ENCODE measurements around the gene SLC4A5. TPM values are rescaled to one million over a fixed set of nuclear protein-coding genes. Genes with fewer than 3 reads are reported as not detected.
"Not testable (repeated sequence)": the region's sequence is repeated elsewhere in the genome, so short reads cannot be mapped to it uniquely, and the experiment has no call there.

SLC4A5 gene
- total RNA-seq, 1 experiment from 2014 or later, result 0.36 TPM

DNA sequence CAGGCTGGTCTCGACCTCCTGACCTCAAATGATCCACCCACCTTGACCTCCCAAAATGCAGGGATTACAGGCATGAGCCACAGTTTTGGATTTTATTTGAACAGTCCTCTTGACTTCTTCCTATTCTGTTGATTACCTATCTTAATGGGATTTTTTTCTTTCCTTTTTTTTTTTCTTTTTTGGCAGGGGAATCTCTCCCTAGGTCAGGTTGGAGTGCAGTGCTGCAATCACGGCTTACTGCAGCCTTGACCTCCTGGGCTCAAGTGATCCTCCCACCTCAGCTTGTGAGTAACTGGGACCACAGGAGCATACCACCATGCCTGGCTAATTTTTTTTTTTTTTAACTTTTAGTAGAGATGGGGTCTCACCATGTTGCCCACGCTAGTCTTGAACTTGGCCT is 142.0 kb downstream of the SLC4A5 start:
- DNase-seq (ENCODE audit: low spot score), result no peak

DNA sequence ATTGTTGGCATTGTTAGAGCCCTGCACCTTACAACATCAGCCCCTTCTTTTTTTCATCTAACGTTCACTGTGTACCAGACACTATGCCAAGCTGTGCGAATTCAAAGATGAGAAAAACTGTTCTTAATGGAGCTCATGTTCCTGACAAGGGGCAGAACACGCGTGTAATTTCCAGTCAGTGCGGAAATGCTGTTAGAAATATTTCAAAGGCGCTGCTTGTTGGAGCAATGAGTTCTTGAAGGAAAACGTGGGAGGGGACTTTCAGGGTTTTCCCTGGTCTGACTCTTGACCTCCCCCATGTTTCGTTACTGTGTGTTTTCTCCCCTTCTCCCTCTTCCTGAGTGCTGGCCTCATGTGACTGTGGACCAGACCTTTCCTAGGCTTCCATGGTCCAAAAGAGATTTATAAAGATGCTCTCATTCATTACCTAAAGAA is 143.3 kb downstream of the SLC4A5 start:
- DNase-seq (ENCODE audit: low spot score), result peak; percentile 38

DNA sequence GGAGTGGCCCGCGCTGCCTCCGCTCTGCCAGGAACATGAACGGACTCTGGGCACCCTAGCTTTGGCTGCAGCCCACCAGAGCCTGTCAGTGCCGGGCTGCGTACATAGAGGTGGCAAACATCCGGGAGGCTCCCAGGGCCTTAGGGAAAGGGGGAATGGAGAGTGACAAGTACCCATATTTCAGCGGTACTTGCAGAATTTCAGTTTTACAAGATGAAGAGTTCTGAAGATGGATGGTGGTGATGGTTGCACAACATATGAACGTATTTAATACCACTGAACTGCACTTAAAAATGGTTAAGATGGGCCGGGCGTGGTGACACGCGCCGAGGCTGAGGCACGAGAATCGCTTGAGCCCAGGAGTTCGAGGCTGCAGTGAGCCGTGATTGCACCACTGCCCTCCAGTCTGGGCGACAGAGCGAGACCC is 143.9 kb downstream of the SLC4A5 start:
- no peak for DNase-seq (ENCODE audit: low spot score)

DNA sequence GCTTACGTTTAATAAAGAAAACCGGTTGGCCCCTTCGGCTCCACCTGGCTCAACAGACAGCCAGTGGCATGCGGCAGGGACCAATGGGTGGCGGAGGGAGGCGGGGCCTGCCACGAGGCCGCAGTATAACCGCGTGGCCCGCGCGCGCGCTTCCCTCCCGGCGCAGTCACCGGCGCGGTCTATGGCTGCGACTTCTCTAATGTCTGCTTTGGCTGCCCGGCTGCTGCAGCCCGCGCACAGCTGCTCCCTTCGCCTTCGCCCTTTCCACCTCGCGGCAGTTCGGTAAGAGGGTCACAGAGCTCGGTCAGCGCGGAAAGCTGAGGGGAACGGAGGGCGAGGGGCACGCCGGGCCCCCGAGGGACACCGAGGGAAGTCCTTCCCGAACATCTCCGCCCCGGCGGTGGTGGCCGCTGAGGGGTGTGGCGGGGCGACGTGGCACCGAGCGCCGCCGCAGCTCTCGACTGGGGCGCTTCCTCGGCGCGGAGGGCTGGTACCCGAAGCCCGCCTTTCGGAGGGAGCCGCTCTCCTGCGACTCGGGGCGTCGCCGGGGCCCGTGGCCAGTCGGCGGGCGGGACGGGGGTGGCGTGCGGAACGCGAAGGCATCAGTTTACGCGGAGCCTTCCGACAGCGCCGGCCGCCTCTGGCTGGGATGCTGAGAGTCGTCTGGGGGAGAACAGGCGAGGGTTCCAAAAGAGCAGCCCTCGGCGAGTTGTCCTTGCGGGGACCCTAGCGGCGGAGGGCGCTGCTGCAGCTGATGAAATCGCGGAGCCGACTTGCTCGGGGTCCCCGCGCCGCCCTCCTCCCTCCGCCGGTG is 144.5 kb downstream of the SLC4A5 start, which contains the start of gene MTHFD2:
Gene MTHFD2 (plus strand): TSS at position 155 of the 814 bp plus-strand sequence. CDS start 27 bp downstream, at position 182.
- peak; percentile 97 for DNase-seq (ENCODE audit: low spot score)

DNA sequence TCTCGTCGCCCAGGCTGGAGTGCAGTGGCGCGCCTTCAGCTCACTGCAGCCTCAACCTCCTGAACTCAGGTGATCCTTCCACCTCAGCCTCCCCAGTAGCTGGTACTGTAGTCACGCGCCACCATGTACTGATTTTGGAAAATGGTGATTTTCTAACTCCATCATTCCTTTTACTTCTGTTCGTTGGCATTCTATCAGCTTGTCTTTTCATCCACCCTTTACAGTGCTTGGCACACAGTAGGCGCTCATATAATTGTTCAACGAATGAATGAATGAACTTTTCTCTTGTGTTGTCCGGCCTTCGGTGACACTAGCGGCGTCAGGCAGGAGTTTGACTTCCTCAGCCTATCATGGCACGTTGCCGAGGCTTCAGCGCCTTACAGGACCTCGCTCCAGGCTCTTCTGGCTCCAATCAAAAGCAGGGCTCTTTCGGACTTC is 145.2 kb downstream of the SLC4A5 start:
- DNase-seq (ENCODE audit: low spot score), result no peak

DNA sequence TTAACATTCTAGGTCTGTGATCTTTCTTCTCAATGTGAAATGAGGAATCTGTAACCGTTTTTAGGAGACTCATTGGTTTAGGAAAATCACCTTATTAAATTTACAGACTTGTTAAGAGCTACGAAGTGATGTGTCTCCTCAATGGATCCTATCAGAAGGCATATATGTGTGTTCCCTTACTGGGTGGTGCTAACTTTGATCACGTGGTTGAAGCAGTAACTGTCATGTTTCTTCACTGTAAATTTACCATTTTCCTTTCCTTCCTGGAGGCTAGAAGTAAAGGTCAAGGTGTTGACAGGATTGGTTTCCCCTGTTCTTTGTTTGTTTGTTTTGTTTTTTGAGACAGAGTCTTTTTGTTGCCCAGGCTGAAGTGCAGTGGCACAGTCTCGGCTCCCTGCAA is 146.2 kb downstream of the SLC4A5 start:
- no peak for DNase-seq (ENCODE audit: low spot score)

DNA sequence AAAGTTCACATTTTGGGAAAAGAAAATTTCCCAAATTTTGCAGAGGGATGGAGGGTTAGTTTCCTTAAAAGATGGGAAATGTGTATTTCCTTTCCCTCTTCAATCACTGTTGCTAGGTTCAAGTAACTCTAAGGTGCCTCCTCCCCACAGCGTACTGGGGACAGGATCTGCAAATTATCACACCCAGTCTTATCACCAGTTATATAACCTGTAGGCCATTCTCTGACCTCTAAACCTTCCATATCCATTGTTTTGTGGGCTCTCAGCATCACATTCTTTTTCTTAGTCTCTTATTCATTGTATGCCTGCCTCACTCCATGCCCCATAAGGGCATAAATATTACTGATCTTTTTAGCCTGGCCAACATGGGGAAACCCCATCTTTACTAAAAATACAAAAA is 148.4 kb downstream of the SLC4A5 start:
- no peak for DNase-seq (ENCODE audit: low spot score)

DNA sequence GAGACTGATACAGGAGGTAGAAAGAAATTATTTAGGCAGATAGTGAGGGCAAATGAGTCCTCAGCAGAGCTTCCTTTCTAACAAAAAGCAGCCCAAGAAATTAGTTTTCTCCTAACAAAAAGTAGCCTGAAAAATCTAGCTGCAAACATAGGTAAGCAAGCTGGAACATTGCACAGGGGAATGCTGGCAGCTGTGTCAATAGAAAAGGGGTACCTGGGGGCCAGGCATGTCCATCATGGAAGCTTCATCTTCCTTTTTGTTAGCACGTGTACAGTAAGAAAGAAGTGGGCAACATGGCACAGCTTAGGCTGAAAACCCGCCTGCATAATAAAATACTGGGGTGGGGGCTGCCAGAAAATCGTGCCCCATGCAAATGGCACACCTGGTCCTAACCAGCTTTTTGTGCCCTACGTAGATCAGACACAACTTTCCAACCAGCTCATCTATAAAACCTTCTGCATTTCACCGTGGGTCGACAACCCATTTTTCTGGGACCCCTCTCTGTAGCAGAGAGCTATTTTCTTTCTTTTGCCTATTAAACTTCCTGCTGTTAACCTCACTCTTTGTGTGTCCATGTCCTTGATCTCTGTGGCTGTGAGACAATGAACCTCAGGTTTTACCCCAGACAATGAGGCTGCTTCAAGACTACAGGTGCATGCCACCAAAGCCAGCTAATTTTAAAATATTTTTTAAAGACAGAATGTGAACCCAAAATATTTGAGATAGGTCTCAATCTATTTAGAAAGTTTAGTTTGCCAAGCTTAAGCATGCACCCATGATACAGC is 151.4 kb downstream of the SLC4A5 start:
- DNase-seq (ENCODE audit: low spot score), result no peak

DNA sequence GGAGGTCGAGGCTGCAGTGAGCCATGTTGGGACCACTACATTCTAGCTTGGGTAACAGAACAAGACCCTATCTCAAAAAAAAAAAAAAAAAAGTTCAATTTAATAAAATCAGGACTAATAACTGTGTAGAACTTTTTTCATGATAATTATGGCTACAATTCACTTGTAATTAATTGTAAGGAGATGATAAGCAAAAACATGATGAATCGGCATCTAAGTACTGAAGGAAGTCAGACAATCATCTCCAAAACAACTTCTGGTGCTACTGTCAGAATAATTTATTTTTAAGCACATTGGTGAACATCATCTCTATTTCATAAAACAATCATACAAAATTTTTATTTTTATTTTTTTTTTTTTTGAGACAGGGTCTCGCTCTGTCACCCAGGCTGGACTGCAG is 154.5 kb downstream of the SLC4A5 start:
- no peak for DNase-seq (ENCODE audit: low spot score)

DNA sequence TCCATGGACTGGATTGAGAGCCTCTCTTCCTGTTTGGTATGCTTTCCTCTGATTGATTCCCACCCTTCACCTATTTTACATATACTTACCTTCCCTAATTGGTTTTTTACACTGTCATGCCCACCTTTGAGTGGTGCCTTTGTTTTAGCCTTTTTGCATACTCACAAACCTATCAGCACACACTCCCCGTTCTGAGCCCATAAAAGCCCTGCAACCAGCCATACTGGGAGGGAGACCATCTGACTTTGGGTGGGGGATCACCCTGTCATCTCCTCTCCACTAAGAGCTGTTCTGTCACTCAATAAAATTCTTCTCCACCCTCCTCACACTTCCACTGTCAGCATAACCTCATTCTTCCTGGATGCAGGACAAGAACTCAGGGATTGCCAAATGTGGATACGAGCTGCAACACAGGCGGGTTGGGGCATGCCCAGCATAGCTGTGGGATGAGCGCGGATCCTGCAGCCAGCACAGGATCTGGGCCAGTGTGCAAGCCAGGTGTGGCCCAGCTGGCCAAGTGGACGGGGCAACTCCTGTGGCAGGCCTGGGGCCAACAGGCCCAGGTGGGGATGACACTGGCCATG is 155.1 kb downstream of the SLC4A5 start:
- peak; percentile 31 for DNase-seq (ENCODE audit: low spot score)

DNA sequence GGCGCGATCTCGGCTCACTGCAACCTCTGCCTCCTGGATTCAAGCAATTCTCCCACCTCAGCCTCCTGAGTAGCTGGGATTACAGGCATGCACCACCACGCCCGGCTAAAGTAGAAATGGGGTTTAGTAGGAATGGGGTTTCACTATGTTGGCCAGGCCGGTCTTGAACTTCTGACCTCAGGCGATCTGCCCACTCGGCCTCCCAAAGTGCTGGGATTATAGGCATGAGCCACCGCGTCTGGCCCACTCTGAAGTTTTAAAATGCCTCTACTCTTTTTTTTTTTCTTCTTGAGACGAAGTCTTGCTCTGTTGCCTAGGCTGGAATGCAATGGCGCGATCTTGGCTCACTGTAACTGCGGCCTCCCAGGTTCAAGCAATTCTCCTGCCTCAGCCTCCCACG is 156.5 kb downstream of the SLC4A5 start:
- DNase-seq (ENCODE audit: low spot score), result not testable (repeated sequence)

DNA sequence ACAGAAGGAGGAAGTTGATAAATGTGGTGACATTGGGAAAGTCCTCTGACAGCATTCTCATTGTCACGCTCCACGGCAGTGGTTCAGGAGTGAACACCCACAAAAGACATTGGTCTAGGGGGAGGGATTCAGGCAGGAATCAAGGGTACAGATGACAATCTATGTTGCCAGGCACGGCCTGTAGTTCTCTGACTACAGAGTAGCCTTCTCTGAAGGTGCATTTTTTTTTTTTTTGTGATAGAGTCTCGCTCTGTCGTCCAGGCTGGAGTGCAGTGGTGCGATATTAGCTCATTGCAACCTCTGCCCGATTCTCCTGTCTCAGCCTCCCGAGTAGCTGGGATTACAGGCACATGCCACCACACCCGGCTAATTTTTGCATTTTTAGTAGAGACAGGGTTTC is 157.2 kb downstream of the SLC4A5 start:
- no peak for DNase-seq (ENCODE audit: low spot score)

DNA sequence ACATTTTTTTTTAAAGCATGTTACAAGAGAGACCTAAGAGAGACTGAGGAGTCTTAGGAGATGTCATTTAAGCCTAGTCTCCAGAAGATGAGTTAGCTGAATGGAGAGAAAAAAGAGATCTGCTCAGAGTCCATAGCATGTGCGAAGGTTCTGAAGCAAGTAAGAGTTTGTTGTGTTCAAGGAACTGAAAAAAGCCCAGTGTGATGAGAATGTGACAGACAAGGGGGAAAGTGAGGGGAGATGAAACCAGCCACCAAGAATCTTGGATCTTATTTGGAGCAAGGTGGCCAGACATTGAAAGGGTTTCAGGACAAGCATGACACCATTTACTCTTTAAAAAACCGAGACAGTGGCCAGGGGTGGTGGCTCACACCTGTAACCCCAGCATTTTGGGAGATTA is 159.3 kb downstream of the SLC4A5 start:
- DNase-seq (ENCODE audit: low spot score), result no peak

DNA sequence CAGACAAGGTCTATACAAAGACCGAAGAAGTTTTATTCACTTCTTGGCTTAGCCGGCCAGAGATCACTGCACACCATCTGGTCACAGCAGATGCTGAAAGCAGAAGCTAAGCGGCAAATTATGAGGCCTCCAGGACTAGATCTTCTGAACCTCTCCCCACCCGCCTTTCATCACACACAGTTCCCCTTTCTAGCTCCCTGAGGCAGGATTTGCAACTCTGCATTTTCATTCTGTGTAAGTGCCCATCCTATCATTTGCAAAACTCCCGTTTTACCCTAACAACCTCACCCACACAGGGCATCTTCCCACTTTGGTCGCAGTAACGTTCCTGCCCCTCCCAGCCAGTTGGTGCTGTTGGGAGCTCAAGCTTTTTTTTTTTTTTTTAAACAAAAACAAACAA is 161.5 kb downstream of the SLC4A5 start:
- DNase-seq (ENCODE audit: low spot score), result no peak

DNA sequence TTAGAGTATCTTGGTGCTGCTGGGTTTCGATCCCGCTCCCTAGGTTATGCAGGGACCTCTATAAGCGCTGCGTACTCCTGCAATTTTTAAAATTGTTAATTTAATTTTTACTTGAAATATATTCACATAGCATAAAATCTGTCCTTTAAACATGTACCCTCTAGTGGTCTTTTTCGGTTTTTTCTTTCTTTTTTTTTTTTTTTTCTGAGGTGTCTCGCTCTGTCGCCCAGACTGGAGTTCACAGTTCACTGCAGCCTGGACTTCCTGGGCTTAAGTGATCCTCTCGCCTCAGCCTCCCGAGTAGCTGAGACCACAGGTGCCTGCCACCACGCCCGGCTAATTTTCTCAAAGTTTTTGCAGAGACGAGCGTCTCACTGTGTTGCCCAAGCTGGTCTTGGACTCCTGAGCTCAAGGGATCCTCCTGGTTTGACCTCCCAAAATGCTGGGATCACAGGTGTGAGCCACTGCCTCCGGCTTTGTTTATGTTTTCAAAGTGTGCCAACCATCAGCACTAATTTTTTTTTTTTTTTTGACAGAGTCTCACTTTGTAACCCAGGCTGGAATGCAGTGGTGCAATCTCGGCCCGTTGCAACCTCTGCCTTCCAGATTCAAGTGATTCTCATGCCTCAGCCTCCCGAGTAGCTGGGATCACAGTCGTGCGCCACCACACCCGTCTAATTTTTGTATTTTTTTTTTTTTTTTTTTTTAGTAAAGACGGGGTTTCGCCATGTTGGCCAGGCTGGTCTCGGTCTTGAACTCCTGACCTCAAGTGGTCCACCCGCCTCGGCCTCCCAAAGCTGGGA is 164.0 kb downstream of the SLC4A5 start:
- DNase-seq (ENCODE audit: low spot score), result no peak

DNA sequence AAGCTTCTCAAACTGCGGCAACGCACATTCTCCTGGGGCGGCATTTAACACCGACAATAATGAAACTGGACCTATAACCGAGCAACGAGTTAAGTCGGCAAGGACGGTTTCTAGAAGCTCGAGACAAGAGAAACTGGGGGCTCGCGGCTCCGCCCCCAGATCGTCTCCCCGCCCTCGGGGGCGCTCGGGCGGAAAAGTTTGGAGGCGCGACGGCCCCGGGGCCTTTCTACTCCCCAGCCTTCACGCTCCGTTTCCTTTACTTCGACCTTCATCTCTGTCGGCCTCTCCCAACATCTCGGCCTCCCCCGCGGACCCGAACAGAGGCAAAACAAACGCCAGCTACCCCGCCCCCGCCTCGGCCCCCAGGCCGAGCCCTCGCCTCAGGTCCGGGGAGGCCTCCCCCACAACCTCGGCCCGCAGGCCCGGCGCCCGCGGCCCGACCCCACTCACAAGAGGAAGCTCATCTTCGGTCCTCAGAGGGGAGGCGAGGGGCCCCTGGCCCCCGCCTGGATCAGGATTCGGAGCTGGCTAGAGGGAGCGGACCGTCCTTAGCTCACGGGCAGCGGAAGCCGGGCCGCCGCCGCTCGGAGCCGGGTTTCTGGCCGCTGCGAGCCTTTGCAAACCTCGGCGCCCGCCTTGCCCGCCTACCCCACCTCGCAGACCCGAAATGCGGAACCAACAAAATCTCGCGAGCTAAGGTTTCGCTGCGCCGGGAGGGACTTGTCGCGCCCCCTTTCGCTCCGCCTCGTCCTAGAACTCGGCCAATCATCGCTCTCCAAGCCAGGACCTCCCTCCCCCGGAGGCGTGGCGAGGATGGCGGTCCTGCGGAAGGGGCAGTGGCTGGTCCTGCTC is 164.8 kb downstream of the SLC4A5 start, which contains the start of gene MOB1A:
Gene MOB1A (minus strand): TSS at position 669 of the 852 bp plus-strand sequence. CDS start 205 bp downstream, at position 464.
- peak; percentile 99 for DNase-seq (ENCODE audit: low spot score)

DNA sequence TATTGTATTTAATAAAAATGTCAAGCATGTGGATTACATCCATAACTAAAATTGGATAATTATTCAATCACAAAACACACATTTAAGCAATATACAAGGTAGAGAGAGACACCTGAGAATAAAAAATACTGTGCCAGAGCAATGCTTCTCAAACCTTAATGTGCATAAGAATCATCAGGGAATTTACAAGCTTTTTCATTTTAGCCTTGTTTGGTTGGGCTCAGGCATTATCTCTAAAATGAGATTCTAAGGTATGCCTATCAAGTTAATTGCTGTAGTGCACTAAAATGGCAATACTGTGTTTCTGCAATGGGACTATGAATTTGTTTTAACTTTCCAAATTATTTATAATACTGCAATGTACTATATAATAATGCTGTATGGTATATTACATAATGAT is 165.5 kb downstream of the SLC4A5 start:
- peak; percentile 10 for DNase-seq (ENCODE audit: low spot score)

DNA sequence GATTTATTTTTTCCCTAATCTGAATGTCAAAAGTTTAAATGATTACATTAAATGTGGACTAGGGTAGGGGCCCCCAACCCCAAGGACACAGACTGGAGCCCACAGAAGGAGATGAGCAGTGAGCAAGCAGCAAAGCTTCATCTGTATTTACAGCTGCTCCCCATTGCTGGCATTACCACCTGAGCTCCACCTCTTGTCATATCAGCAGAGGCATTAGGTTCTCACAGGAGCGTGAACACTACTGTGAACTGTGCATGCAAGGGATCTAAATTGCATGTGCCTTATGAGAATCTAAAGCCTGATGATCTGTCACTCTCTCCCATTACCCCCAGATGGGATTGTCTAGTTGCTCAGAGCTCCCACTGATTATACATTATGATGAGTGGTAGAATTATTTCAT is 168.3 kb downstream of the SLC4A5 start:
- DNase-seq (ENCODE audit: low spot score), result no peak

DNA sequence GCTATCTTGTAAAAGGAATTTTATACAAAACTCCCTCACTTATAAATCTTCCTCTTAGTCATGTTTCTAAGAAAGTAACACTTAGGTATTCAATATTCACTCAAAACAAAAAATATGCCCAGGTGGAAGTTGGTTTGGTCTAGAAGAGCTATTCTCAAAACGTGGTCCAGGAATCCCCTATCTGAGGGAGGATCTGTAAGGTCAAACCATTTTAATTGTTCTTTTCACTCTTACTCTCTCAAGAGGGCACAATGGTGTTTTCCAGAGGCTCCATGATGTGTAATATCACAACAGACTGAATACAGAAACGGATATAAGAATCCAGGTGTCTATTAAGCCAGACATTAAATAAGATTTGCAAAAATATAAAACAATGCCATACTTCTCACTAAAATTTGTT is 174.5 kb downstream of the SLC4A5 start:
- DNase-seq (ENCODE audit: low spot score), result no peak
